ENCODE measurements around the gene MXRA8. TPM values are rescaled to one million over a fixed set of nuclear protein-coding genes. Genes with fewer than 3 reads are reported as not detected.

MXRA8 gene
- total RNA-seq, 3 donors from 2014 or later, result 6.8 to 62.1 (median 20.8) TPM

DNA sequence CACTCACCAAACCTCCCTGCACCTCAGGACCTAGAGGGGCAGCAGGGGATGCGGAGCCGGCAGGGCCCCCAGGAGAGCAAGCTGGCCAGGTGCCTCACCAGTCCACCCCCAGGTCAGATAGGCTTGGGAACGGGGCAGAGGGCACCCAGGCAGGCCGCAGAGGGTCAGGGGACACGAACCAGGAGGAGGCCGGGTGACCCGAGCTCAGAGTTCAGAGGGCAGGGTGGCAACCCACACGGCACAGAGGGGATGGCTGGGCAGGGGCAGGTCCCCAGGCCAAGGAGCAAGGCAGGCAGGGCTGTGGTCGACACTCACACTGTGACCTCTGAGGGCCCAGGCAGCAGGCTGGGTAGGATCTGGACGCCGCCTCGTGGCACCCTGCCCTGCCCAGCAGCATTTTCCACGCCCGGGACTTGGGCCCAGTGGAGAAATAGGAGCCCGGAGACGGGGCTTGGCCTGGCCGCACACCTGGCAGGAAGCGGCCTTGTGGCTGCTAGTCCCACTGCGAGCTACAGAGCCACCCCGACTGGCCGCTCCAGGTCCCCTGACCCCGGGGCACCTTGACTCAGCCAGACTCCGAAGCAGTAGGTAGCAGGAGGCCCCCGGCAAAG, 14.4 kb downstream of the MXRA8 start:
- TF ChIP-seq, protein P1, sequence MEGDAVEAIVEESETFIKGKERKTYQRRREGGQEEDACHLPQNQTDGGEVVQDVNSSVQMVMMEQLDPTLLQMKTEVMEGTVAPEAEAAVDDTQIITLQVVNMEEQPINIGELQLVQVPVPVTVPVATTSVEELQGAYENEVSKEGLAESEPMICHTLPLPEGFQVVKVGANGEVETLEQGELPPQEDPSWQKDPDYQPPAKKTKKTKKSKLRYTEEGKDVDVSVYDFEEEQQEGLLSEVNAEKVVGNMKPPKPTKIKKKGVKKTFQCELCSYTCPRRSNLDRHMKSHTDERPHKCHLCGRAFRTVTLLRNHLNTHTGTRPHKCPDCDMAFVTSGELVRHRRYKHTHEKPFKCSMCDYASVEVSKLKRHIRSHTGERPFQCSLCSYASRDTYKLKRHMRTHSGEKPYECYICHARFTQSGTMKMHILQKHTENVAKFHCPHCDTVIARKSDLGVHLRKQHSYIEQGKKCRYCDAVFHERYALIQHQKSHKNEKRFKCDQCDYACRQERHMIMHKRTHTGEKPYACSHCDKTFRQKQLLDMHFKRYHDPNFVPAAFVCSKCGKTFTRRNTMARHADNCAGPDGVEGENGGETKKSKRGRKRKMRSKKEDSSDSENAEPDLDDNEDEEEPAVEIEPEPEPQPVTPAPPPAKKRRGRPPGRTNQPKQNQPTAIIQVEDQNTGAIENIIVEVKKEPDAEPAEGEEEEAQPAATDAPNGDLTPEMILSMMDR (IDR thresholded peaks at IDR 0.05), result no peak
- no peak overlapping the region for H3K4me3 ChIP-seq
- no peaks in the 10 kb centered on the region for H3K36me3 ChIP-seq (ENCODE audit: low read depth)
- intact Hi-C loops (cut with DNase I, micrococcal nuclease), result no loop called here
- ATAC-seq (no peak), DNase-seq (no peak)
- no peaks in the 10 kb centered on the region for H3K9me3 ChIP-seq
- H3K4me1 ChIP-seq (ENCODE audit: low read depth), result peaks cover 29% of the 10 kb centered on the region

DNA sequence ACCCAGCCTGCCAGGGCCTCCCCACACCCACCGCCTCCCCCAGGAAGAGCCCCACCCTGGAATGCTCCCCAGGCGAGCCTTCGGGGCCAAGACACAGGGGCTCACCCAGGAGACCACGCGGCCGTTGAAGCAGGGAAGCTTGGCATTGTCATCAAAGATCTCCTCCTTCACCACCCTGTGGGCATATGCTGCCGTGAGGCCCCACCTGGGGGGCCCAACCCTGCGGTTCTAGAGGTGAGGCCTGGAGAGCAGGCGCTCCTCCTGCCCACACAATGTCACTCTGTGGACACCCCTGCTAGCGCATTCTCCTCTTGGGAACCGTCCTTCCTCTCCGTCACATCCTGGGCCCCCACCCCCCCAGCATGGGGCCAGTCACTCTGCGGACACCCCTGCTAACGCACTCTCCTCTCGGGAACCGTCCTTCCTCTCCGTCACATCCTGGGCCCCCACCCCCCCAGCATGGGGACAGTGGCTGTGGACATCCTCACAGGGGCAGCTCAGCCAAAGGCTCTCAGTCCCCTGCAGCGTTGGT, 15.7 kb downstream of the MXRA8 start:
- H3K36me3 ChIP-seq (ENCODE audit: low read depth), result no peaks in the 10 kb centered on the region
- TF ChIP-seq, protein P1 (IDR thresholded peaks at IDR 0.05), result no peak
- DNase-seq (no peak), ATAC-seq (no peak)
- peaks cover 23% of the 10 kb centered on the region for H3K4me1 ChIP-seq (ENCODE audit: low read depth)
- no peak overlapping the region for H3K4me3 ChIP-seq
- intact Hi-C loops (cut with DNase I, micrococcal nuclease), result no loop called here
- no peaks in the 10 kb centered on the region for H3K9me3 ChIP-seq

DNA sequence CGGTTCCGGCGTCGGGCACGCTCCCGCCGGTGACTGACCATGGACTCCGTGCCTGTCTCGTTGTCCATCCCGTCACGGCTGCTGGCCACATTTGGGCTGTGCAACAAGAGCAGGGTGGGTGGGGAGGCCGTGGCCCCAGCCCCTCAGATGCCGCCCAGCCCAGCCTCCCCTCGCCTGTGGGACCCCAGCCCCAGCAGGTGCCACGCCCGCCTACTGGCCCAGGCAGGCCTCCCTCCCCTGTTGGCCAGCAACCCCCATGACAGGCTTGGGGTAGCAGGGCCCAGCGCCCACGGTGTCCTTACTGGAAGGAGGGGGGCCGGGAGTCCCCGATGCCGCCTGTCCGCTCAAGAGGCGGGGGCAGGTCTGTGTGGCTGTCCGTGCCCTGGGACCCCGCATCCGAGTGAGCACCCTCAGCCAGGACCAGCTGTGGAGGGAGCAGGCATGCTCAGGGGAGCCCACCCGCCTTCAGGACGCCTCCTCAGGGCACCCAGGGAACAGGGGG, 16.2 kb downstream of the MXRA8 start:
- peaks cover 17% of the 10 kb centered on the region for H3K4me1 ChIP-seq (ENCODE audit: low read depth)
- ATAC-seq, result no peak
- H3K9me3 ChIP-seq, result no peaks in the 10 kb centered on the region
- TF ChIP-seq, protein P1 (IDR thresholded peaks at IDR 0.05), result no peak
- H3K4me3 ChIP-seq, result no peak overlapping the region
- DNase-seq, result no peak
- H3K36me3 ChIP-seq (ENCODE audit: low read depth), result no peaks in the 10 kb centered on the region
- intact Hi-C loops (cut with DNase I, micrococcal nuclease), result no loop called here

DNA sequence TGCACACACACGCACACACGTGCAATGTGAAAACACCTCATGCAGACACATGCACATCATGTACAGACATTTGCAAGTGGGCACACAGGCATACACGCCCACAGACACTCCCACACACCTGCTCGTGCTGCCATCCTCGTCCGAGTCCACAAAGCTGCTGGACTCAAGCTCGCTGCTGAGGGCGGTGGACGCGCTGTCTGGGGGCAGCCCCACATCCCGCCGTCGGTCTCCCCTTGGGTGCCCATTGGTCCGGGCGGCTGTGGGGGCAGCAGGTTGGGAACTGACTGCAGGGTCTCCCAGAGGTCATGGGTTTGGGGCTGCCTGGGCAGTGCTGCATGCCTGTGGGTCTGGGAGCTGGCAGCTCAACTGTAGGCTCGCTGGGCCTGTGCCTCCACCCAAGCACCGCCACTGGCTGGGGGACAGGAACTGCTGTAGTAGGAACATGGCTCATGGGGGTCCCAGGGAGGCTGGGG, 16.8 kb downstream of the MXRA8 start:
- DNase-seq (no peak), ATAC-seq (no peak)
- intact Hi-C loops (cut with DNase I, micrococcal nuclease), result no loop called here
- H3K9me3 ChIP-seq, result no peaks in the 10 kb centered on the region
- TF ChIP-seq, protein P1 (IDR thresholded peaks at IDR 0.05), result no peak
- H3K4me1 ChIP-seq (ENCODE audit: low read depth), result peaks cover 12% of the 10 kb centered on the region
- H3K4me3 ChIP-seq, result no peak overlapping the region
- H3K36me3 ChIP-seq (ENCODE audit: low read depth), result no peaks in the 10 kb centered on the region

DNA sequence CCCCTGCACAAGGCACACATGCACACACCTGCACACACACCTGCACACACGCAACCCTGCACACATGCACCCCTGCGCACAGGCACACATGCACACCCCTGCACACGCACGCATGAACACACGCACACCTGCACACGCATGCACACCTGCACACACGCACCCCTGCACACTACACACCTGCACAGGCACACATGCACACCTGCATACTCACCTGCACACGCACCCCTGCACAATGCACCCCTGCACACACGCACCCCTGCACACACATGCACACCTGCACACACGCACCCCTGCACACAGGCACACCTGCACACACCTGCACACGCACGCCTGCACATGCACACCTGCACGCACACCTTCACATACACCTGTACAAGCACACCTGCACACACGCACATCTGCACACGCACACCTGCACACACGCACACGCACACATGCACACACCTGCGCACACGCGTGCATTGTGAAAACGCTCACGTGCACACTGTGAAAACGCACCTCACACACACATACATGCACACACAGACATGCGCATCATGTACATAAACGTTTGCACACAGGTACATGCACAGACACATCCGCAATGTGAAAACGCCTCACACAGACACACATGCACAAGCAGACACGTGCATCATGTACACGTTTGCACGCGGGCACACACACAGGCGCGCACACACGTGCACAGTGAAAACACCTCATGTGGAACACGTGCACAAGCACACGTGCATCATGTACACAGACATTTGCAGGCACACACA, 17.4 kb downstream of the MXRA8 start:
- peaks cover 7% of the 10 kb centered on the region for H3K4me1 ChIP-seq (ENCODE audit: low read depth)
- intact Hi-C loops (cut with DNase I, micrococcal nuclease), result no loop called here
- TF ChIP-seq, protein P1 (IDR thresholded peaks at IDR 0.05), result no peak
- H3K36me3 ChIP-seq (ENCODE audit: low read depth), result no peaks in the 10 kb centered on the region
- ATAC-seq (no peak), DNase-seq (no peak)
- no peak overlapping the region for H3K4me3 ChIP-seq
- H3K9me3 ChIP-seq, result no peaks in the 10 kb centered on the region

Measured in mucosa of descending colon (tissue), 3 donors.